Measurements from ENCODE around the gene SPART.
"Not testable (repeated sequence)": the region's sequence is repeated elsewhere in the genome, so short reads cannot be mapped to it uniquely, and the experiment has no call there.

The SPART gene

GRCh38 chr13:36310417-36311108, 35.6 kb downstream of the SPART start:
- DNase-seq = no peak

GRCh38 chr13:36302289-36302688, 43.9 kb downstream of the SPART start:
- no peak for DNase-seq

GRCh38 chr13:36299469-36299868, 46.7 kb downstream of the SPART start:
- DNase-seq = not testable (repeated sequence)

GRCh38 chr13:36298535-36299068, 47.6 kb downstream of the SPART start:
- no peak for DNase-seq

- DNase-seq = peak; percentile 59
Measured at GRCh38 chr13:36297366-36298338, 48.5 kb downstream of the SPART start, which contains the start of gene CCDC169. CCDC169 (minus strand) TSS chr13:36297814; CDS start chr13:36297719, 95 bp downstream.

- no peak for DNase-seq
Measured at GRCh38 chr13:36294096-36294495, 52.1 kb downstream of the SPART start.

GRCh38 chr13:36293497-36293896, 52.7 kb downstream of the SPART start:
- DNase-seq = peak; percentile 31

- no peak for DNase-seq
Measured at GRCh38 chr13:36288794-36289391, 57.3 kb downstream of the SPART start.

GRCh38 chr13:36286006-36286405, 60.2 kb downstream of the SPART start:
- no peak for DNase-seq

GRCh38 chr13:36282821-36283432, 63.3 kb downstream of the SPART start:
- DNase-seq = peak; percentile 45

- peak; percentile 42 for DNase-seq
Measured at GRCh38 chr13:36275190-36276002, 70.8 kb downstream of the SPART start.

- no peak for DNase-seq
Measured at GRCh38 chr13:36273431-36273830, 72.8 kb downstream of the SPART start.

- no peak for DNase-seq
Measured at GRCh38 chr13:36261976-36262375, 84.2 kb downstream of the SPART start.

- DNase-seq = no peak
Measured at GRCh38 chr13:36261011-36261410, 85.2 kb downstream of the SPART start.

GRCh38 chr13:36259361-36260137, 86.6 kb downstream of the SPART start:
- DNase-seq = no peak

GRCh38 chr13:36258831-36259230, 87.4 kb downstream of the SPART start:
- no peak for DNase-seq

Measured in HCEC 1CT (cell line).